ENCODE results near the gene INTS11. TPM values are rescaled to one million over a fixed set of nuclear protein-coding genes. Genes with fewer than 3 reads are reported as not detected.
A peak's percentile ranks its signal among the peaks of the same experiment; 100 is the strongest.
"Not testable (repeated sequence)": the region's sequence is repeated elsewhere in the genome, so short reads cannot be mapped to it uniquely, and the experiment has no call there.

Gene INTS11
- 48.4 and 56.7 TPM in 2 replicates for total RNA-seq (2014; rRNA removed; shearing (Covaris generic))

GRCh38 chr1:1324524-1325287 is at the start of gene INTS11, which contains the start of gene CPTP:
TSS of gene INTS11 (minus strand) at chr1:1324660. CDS start at chr1:1324608, 52 bp downstream.
TSS of gene CPTP (plus strand) at chr1:1324802. CDS start at chr1:1326911, 2,109 bp downstream.
- peak; percentile 60 for DNase-seq (ENCODE audit: low spot score)

GRCh38 chr1:1373815-1374588 is 49.5 kb upstream of the INTS11 start:
- DNase-seq (ENCODE audit: low spot score), result no peak

- DNase-seq (ENCODE audit: low spot score), result no peak
Measured at GRCh38 chr1:1373051-1373814, 48.8 kb upstream of the INTS11 start.

- no peak for DNase-seq (ENCODE audit: low spot score)
Measured at GRCh38 chr1:1371746-1372711, 47.6 kb upstream of the INTS11 start.

- DNase-seq (ENCODE audit: low spot score), result no peak
Measured at GRCh38 chr1:1371364-1371745, 46.9 kb upstream of the INTS11 start.

GRCh38 chr1:1370771-1371300 is 46.4 kb upstream of the INTS11 start:
- no peak for DNase-seq (ENCODE audit: low spot score)

GRCh38 chr1:1370094-1370493 is 45.6 kb upstream of the INTS11 start:
- DNase-seq (ENCODE audit: low spot score), result not testable (repeated sequence)

- no peak for DNase-seq (ENCODE audit: low spot score)
Measured at GRCh38 chr1:1367315-1367714, 42.9 kb upstream of the INTS11 start.

- DNase-seq (ENCODE audit: low spot score), result no peak
Measured at GRCh38 chr1:1366699-1367066, 42.2 kb upstream of the INTS11 start.

GRCh38 chr1:1365875-1366698 is 41.6 kb upstream of the INTS11 start:
- no peak for DNase-seq (ENCODE audit: low spot score)

GRCh38 chr1:1364266-1364665 is 39.8 kb upstream of the INTS11 start:
- DNase-seq (ENCODE audit: low spot score), result no peak

GRCh38 chr1:1361982-1362423 is 37.5 kb upstream of the INTS11 start:
- DNase-seq (ENCODE audit: low spot score), result peak; percentile 38

- DNase-seq (ENCODE audit: low spot score), result no peak
Measured at GRCh38 chr1:1361233-1361981, 36.9 kb upstream of the INTS11 start.

GRCh38 chr1:1360506-1361169 is 36.2 kb upstream of the INTS11 start:
- peak; percentile 90 for DNase-seq (ENCODE audit: low spot score)

- DNase-seq (ENCODE audit: low spot score), result no peak
Measured at GRCh38 chr1:1359664-1360468, 35.4 kb upstream of the INTS11 start.

- DNase-seq (ENCODE audit: low spot score), result no peak
Measured at GRCh38 chr1:1359308-1359663, 34.8 kb upstream of the INTS11 start.

- DNase-seq (ENCODE audit: low spot score), result no peak
Measured at GRCh38 chr1:1358433-1359271, 34.2 kb upstream of the INTS11 start, which contains the start of gene MXRA8. TSS of gene MXRA8 (minus strand) at chr1:1358555. CDS start at chr1:1358504, 51 bp downstream.

Data from A172 (cell line).